ENCODE measurements around the gene OMA1.

The OMA1 gene

GRCh38 chr1:58447886-58448285 is 98.6 kb downstream of the OMA1 start:
- Mint-ChIP-seq H3K4me1 (no peaks in the 10 kb centered on the region), H3K9me3 (no peaks in the 10 kb centered on the region), H3K36me3 (peaks cover 13% of the 10 kb centered on the region), H3K27ac (no peak overlapping the region), H3K4me3 (no peak overlapping the region), H3K27me3 (no peaks in the 10 kb centered on the region)
- ATAC-seq (ENCODE audit: low read depth) (no peak), DNase-seq (ENCODE audit: low spot score in 2 of 2) (no peak)

GRCh38 chr1:58447042-58447441 is 99.5 kb downstream of the OMA1 start:
- Mint-ChIP-seq H3K4me3 (no peak overlapping the region), H3K9me3 (no peaks in the 10 kb centered on the region), H3K4me1 (no peaks in the 10 kb centered on the region), H3K27ac (no peak overlapping the region), H3K36me3 (peaks cover 13% of the 10 kb centered on the region), H3K27me3 (no peaks in the 10 kb centered on the region)
- ATAC-seq (ENCODE audit: low read depth): no peak
- no peak for DNase-seq (ENCODE audit: low spot score in 2 of 2)

- Mint-ChIP-seq H3K27ac (no peak overlapping the region), H3K4me3 (no peak overlapping the region), H3K27me3 (no peaks in the 10 kb centered on the region), H3K9me3 (no peaks in the 10 kb centered on the region), H3K36me3 (peaks cover 13% of the 10 kb centered on the region), H3K4me1 (no peaks in the 10 kb centered on the region)
- DNase-seq (ENCODE audit: low spot score in 2 of 2): no peak
- ATAC-seq (ENCODE audit: low read depth): no peak
These were observed 100.2 kb downstream of the OMA1 start for GRCh38 chr1:58446368-58446767.

DNA sequence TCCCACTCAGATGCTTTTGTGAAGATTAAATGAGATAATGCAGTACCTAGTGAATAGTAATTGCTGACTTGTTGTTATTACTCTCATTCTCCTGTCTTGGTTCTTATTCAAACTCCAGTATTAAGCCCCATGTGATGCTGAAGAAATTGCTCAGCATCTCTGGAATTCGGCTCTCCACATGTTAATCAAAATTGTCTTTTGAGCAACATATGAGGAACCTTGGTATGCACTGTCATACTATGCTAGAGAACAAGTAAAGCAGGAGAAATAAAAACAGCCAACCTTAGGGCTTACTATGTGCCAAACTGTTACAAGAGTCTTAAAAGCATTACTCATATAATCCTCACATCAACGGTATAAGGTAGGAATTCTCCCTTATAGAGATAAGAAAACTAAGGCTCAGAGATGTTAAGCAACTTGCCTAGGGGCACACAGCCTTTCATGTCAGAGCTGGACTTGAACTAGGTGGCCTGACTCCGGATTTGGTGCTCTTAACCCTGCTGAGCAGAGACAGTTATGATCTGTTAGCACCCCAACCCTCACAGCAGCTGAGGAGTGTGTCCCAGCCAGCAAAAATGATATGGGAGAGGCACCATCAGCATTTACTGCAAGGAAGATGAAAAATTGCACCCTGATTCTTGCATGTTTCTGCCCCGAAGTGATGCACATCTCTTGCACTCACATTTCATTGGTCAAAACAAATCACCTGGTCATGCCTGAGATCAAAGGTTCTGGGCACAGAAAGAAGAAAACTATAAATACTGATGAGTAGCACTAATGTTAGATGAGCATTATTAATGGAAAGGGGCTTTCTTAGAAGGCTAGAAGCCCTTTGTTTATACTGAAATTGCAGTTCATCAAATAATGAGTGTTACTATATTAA is 102.3 kb downstream of the OMA1 start:
- Mint-ChIP-seq H3K27me3 (no peaks in the 10 kb centered on the region), H3K27ac (no peak overlapping the region), H3K4me1 (no peaks in the 10 kb centered on the region), H3K9me3 (no peaks in the 10 kb centered on the region), H3K36me3 (peaks cover 11% of the 10 kb centered on the region), H3K4me3 (no peak overlapping the region)
- no peak for DNase-seq (ENCODE audit: low spot score in 2 of 2)
- no peak for ATAC-seq (ENCODE audit: low read depth)

- no peaks in the 10 kb centered on the region for H3K9me3 Mint-ChIP-seq
- H3K27me3 Mint-ChIP-seq: no peaks in the 10 kb centered on the region
- H3K27ac Mint-ChIP-seq: no peak overlapping the region
- no peak for DNase-seq (ENCODE audit: low spot score in 2 of 2)
- H3K36me3 Mint-ChIP-seq: peaks cover 10% of the 10 kb centered on the region
- ATAC-seq (ENCODE audit: low read depth): no peak
- H3K4me3 Mint-ChIP-seq: no peak overlapping the region
- no peaks in the 10 kb centered on the region for H3K4me1 Mint-ChIP-seq
These were observed 104.4 kb downstream of the OMA1 start for GRCh38 chr1:58442114-58442513.

- Mint-ChIP-seq H3K9me3 (no peaks in the 10 kb centered on the region), H3K4me1 (no peaks in the 10 kb centered on the region), H3K27me3 (no peaks in the 10 kb centered on the region), H3K4me3 (no peak overlapping the region), H3K27ac (no peak overlapping the region), H3K36me3 (peaks cover 10% of the 10 kb centered on the region)
- ATAC-seq (ENCODE audit: low read depth): no peak
- DNase-seq (ENCODE audit: low spot score in 2 of 2): no peak
These were observed 104.8 kb downstream of the OMA1 start for GRCh38 chr1:58441699-58442098.

- H3K9me3 Mint-ChIP-seq: no peaks in the 10 kb centered on the region
- H3K27me3 Mint-ChIP-seq: no peaks in the 10 kb centered on the region
- no peak overlapping the region for H3K4me3 Mint-ChIP-seq
- H3K4me1 Mint-ChIP-seq: no peaks in the 10 kb centered on the region
- peaks cover 10% of the 10 kb centered on the region for H3K36me3 Mint-ChIP-seq
- no peak overlapping the region for H3K27ac Mint-ChIP-seq
- ATAC-seq (ENCODE audit: low read depth) (no peak), DNase-seq (ENCODE audit: low spot score in 2 of 2) (no peak)
These were observed 105.8 kb downstream of the OMA1 start for GRCh38 chr1:58440696-58441095.

DNA sequence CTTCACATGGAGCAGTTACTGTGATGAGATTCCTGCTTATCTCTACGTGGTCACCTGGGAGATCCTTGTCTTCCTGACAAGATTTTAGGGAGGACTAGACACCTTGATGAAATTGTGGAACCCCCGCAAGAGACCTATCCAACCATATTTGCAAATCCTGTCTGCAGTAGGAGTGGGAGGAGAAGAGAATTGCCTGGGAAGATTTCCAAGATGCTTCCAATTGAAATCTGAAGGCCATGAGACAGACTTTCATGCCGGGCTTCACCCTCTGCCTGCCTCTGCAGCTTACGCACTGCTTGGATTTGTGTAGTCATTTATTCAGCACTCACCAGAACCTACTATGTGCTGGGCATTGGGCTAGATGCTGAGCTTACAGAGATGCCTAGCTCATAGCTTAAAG is 106.6 kb downstream of the OMA1 start:
- DNase-seq (ENCODE audit: low spot score in 2 of 2): no peak
- no peaks in the 10 kb centered on the region for H3K4me1 Mint-ChIP-seq
- H3K36me3 Mint-ChIP-seq: peaks cover 10% of the 10 kb centered on the region
- no peak overlapping the region for H3K27ac Mint-ChIP-seq
- no peaks in the 10 kb centered on the region for H3K9me3 Mint-ChIP-seq
- no peaks in the 10 kb centered on the region for H3K27me3 Mint-ChIP-seq
- H3K4me3 Mint-ChIP-seq: no peak overlapping the region
- ATAC-seq (ENCODE audit: low read depth): no peak

- Mint-ChIP-seq H3K9me3 (no peaks in the 10 kb centered on the region), H3K36me3 (peaks cover 10% of the 10 kb centered on the region), H3K4me3 (no peak overlapping the region), H3K27ac (no peak overlapping the region), H3K4me1 (no peaks in the 10 kb centered on the region), H3K27me3 (no peaks in the 10 kb centered on the region)
- DNase-seq (ENCODE audit: low spot score in 2 of 2) (no peak), ATAC-seq (ENCODE audit: low read depth) (no peak)
These were observed 108.1 kb downstream of the OMA1 start for GRCh38 chr1:58438468-58438867.

DNA sequence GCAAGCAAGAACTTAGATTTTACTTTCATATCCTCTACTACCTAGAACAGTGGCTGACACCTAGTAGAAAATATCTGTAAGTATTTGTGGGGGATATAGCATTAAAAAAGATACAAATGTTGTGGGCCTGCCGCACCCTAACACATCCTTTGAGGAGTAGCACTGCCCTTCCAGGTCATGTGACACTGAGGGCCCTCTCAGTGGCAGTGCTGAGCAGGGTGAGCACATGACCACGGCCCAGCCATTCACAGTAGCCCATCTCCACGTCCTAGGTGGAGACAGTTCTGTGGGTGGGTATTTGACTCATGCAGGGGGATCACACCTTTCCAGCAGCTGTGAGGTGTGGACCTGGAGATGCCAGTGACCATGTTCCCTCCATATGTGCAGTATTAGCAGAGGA is 108.9 kb downstream of the OMA1 start:
- H3K4me1 Mint-ChIP-seq: no peaks in the 10 kb centered on the region
- ATAC-seq (ENCODE audit: low read depth) (no peak), DNase-seq (ENCODE audit: low spot score in 2 of 2) (no peak)
- H3K36me3 Mint-ChIP-seq: peaks cover 7% of the 10 kb centered on the region
- H3K27ac Mint-ChIP-seq: no peak overlapping the region
- H3K27me3 Mint-ChIP-seq: no peaks in the 10 kb centered on the region
- H3K4me3 Mint-ChIP-seq: no peak overlapping the region
- no peaks in the 10 kb centered on the region for H3K9me3 Mint-ChIP-seq

GRCh38 chr1:58436615-58437297 is 109.8 kb downstream of the OMA1 start:
- DNase-seq (ENCODE audit: low spot score in 2 of 2) (no peak), ATAC-seq (ENCODE audit: low read depth) (no peak)
- Mint-ChIP-seq H3K9me3 (no peaks in the 10 kb centered on the region), H3K4me3 (no peak overlapping the region), H3K36me3 (peaks cover 7% of the 10 kb centered on the region), H3K27ac (no peak overlapping the region), H3K4me1 (no peaks in the 10 kb centered on the region), H3K27me3 (no peaks in the 10 kb centered on the region)

GRCh38 chr1:58435376-58435775 is 111.2 kb downstream of the OMA1 start:
- no peaks in the 10 kb centered on the region for H3K27me3 Mint-ChIP-seq
- no peak overlapping the region for H3K27ac Mint-ChIP-seq
- peaks cover 9% of the 10 kb centered on the region for H3K36me3 Mint-ChIP-seq
- no peak overlapping the region for H3K4me3 Mint-ChIP-seq
- DNase-seq (ENCODE audit: low spot score in 2 of 2) (no peak), ATAC-seq (ENCODE audit: low read depth) (no peak)
- no peaks in the 10 kb centered on the region for H3K4me1 Mint-ChIP-seq
- no peaks in the 10 kb centered on the region for H3K9me3 Mint-ChIP-seq

- Mint-ChIP-seq H3K27me3 (no peaks in the 10 kb centered on the region), H3K9me3 (no peaks in the 10 kb centered on the region), H3K27ac (no peak overlapping the region), H3K4me3 (no peak overlapping the region), H3K36me3 (peaks cover 13% of the 10 kb centered on the region), H3K4me1 (no peaks in the 10 kb centered on the region)
- DNase-seq (ENCODE audit: low spot score in 2 of 2): no peak
- no peak for ATAC-seq (ENCODE audit: low read depth)
These were observed 111.9 kb downstream of the OMA1 start for GRCh38 chr1:58434607-58435006.

DNA sequence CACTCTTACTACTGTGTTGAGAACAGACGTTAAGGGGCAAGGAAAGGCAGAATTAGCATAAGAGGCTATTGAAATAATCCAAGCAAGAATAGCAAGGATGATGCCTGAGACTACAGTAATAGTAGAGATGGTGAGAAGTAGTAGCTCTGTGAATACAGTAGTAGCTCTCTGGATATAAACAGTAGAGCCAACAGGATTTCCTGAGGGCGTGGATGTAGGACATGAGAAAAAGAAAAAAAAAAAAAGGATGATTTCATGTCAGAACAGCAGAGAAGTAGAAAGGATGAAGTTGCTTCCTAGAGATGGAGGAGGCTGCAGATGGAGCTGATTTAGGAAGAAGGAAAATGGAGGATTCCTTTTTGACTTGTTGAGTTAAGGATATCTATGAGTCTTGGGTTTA is 112.3 kb downstream of the OMA1 start:
- Mint-ChIP-seq H3K4me3 (no peak overlapping the region), H3K27ac (no peak overlapping the region), H3K4me1 (no peaks in the 10 kb centered on the region), H3K27me3 (no peaks in the 10 kb centered on the region), H3K9me3 (peaks cover under 1% of the 10 kb centered on the region), H3K36me3 (peaks cover 15% of the 10 kb centered on the region)
- DNase-seq (ENCODE audit: low spot score in 2 of 2) (no peak), ATAC-seq (ENCODE audit: low read depth) (no peak)
